HCT116 (cell line): ENCODE results near the gene ZSWIM7. TPM values are rescaled to one million over a fixed set of nuclear protein-coding genes. Genes with fewer than 3 reads are reported as not detected.

Experiments used
- ATAC-seq: fragments of 200-7000 bp; cut with Tn5 transposase; 2 replicates; pipeline ENCODE4 v1.9.1; 2020; ENCODE audit warnings: mild to moderate bottlenecking, moderate library complexity
- BruUV-seq: library from RNA; stranded (reverse); fragments of 400-500 nt; replicated peaks from 2 replicates; lab custom pipeline; 2021; lab: Mats Ljungman, UMichigan
- CTCF ChIA-PET: fragments of 300-600 bp; sonication (Branson Sonifier 250); formaldehyde crosslinking; loops from one replicate; lab custom pipeline; 2021; ENCODE audit warnings: antibody characterized with exemption; lab: Charles Lee
- POLR2A ChIA-PET: fragments of 300-600, 350-600 bp; sonication (Branson Sonifier 250); formaldehyde crosslinking; loops from one replicate; lab custom pipeline; 2021; ENCODE audit warnings: antibody characterized with exemption; lab: Charles Lee
- RAD21 ChIA-PET, 2 experiments: fragments of 300-600 bp; sonication (Branson Sonifier 250); formaldehyde crosslinking; loops; one replicate each; lab custom pipeline; 2023; ENCODE audit warnings: low total read pairs in 2 of 2; ENCODE audit not compliant: uncharacterized antibody in 2 of 2, unreplicated experiment in 2 of 2, low non-redundant PET in 1 of 2; lab: Charles Lee
- DNase-seq: peaks from one replicate; pipeline ENCODE4 v3.0.0-alpha.2; 2010; ENCODE audit warnings: low read depth, low spot score
- H2AFZ ChIP-seq: fragments of 200-600 bp; shearing (Covaris generic), sonication (generic); 2 replicates; pipeline ENCODE4 v1.6.1; 2017; ENCODE audit warnings: low read depth, mixed run types, mixed read lengths, antibody characterized with exemption, low read length; ENCODE audit not compliant: poor library complexity, severe bottlenecking
- H3K27ac ChIP-seq: 2 replicates; pipeline ENCODE4 v1.5.1; 2012; ENCODE audit warnings: low read depth, low read length
- H3K27me3 ChIP-seq: fragments of 200-600 bp; sonication (generic); 2 replicates; pipeline ENCODE4 v1.6.1; 2016; ENCODE audit warnings: mixed run types, low read length, mixed read lengths; ENCODE audit not compliant: insufficient read depth
- H3K36me3 ChIP-seq, 2 experiments: fragments of 200-500 bp in 1 of 2; fragments of 200-600 bp in 1 of 2; sonication (Bioruptor generic) in 1 of 2; sonication (generic) in 1 of 2; 2 replicates each; pipeline versions ENCODE4 v1.5.1 to v1.6.1; 2014 to 2016; ENCODE audit warnings: low read length in 2 of 2, inconsistent platforms in 1 of 2, mixed read lengths in 1 of 2, mixed run types in 1 of 2; ENCODE audit not compliant: insufficient read depth in 2 of 2, control insufficient read depth in 1 of 2
- H3K4me1 ChIP-seq, 2 experiments: fragments of 200-600 bp in 1 of 2; sonication (generic) in 1 of 2; 2 replicates each; pipeline versions ENCODE4 v1.5.1 to v1.6.1; 2012 to 2017; ENCODE audit warnings: low read length in 2 of 2, inconsistent platforms in 1 of 2, mild to moderate bottlenecking in 1 of 2, mixed read lengths in 1 of 2, mixed run types in 1 of 2, moderate library complexity in 1 of 2; ENCODE audit not compliant: insufficient read depth in 2 of 2, control insufficient read depth in 1 of 2
- H3K4me2 ChIP-seq: fragments of 200-600 bp; sonication (generic); 2 replicates; pipeline ENCODE4 v1.6.1; 2017; ENCODE audit warnings: mixed run types, low read length, mixed read lengths
- H3K4me3 ChIP-seq, 2 experiments: fragments of 200-600 bp in 1 of 2; sonication (generic) in 1 of 2; replicated peaks in 1 of 2; 2 replicates each; pipeline ENCODE4 v1.5.1; 2011 to 2016; ENCODE audit warnings: low read length in 2 of 2, control low read depth in 1 of 2, low read depth in 1 of 2, mild to moderate bottlenecking in 1 of 2, mixed read lengths in 1 of 2, mixed run types in 1 of 2
- H3K79me2 ChIP-seq: fragments of 200-600 bp; sonication (generic); 2 replicates; pipeline ENCODE4 v1.6.1; 2017; ENCODE audit warnings: mild to moderate bottlenecking, mixed run types, low read length, moderate library complexity, mixed read lengths; ENCODE audit not compliant: insufficient read depth
- H3K9ac ChIP-seq: fragments of 200-600 bp; sonication (generic); 2 replicates; pipeline ENCODE4 v1.6.1; 2016; ENCODE audit warnings: low read length, mixed read lengths
- H3K9me2 ChIP-seq: fragments of 200-600 bp; sonication (generic), shearing (Covaris generic); 2 replicates; pipeline ENCODE4 v1.6.1; 2017; ENCODE audit warnings: mixed run types, mild to moderate bottlenecking, moderate library complexity; ENCODE audit not compliant: insufficient read depth
- H3K9me3 ChIP-seq, 2 experiments: fragments of 200-500 bp in 1 of 2; fragments of 200-600 bp in 1 of 2; sonication (Bioruptor generic) in 1 of 2; sonication (generic) in 1 of 2; 2 replicates each; pipeline ENCODE4 v1.6.1; 2014 to 2017; ENCODE audit warnings: low read length in 2 of 2, mixed read lengths in 2 of 2, inconsistent platforms in 1 of 2, low read depth in 1 of 2, mild to moderate bottlenecking in 1 of 2, mixed run types in 1 of 2, moderate library complexity in 1 of 2; ENCODE audit not compliant: control insufficient read depth in 1 of 2, insufficient read depth in 1 of 2
- H4K20me1 ChIP-seq: fragments of 200-600 bp; sonication (generic), shearing (Covaris generic); 2 replicates; pipeline ENCODE4 v1.6.1; 2017; ENCODE audit warnings: mixed run types, mild to moderate bottlenecking, moderate library complexity; ENCODE audit not compliant: insufficient read depth
- CBX3 ChIP-seq: IDR thresholded peaks from 2 replicates; pipeline ENCODE4 v1.6.1; 2012; ENCODE audit warnings: low read depth
- CEBPB ChIP-seq: IDR thresholded peaks from 2 replicates; pipeline ENCODE4 v1.6.1; 2012; ENCODE audit warnings: low read depth
- EGR1 ChIP-seq: IDR thresholded peaks from 2 replicates; pipeline ENCODE4 v1.6.1; 2012; ENCODE audit warnings: low read depth
- ELF1 ChIP-seq: IDR thresholded peaks from 2 replicates; pipeline ENCODE4 v1.6.1; 2012; ENCODE audit warnings: low read depth, borderline replicate concordance
- EZH2 ChIP-seq: fragments of 200-600 bp; sonication (generic); IDR thresholded peaks from 2 replicates; pipeline ENCODE4 v1.6.1; 2017; ENCODE audit warnings: antibody characterized with exemption, mixed run types
- EZH2phosphoT487 ChIP-seq: fragments of 200-600 bp; IDR thresholded peaks from 2 replicates; pipeline ENCODE4 v1.6.1; 2018; ENCODE audit warnings: antibody characterized with exemption, borderline replicate concordance
- FOSL1 ChIP-seq: IDR thresholded peaks from 2 replicates; pipeline ENCODE4 v1.6.1; 2012; ENCODE audit warnings: low read depth
- JUND ChIP-seq: IDR thresholded peaks from 2 replicates; pipeline ENCODE4 v1.6.1; 2012
- POLR2AphosphoS5 ChIP-seq: IDR thresholded peaks from 2 replicates; pipeline ENCODE4 v1.6.1; 2011; ENCODE audit warnings: mild to moderate bottlenecking, low read depth, low read length, moderate library complexity
- RAD21 ChIP-seq: IDR thresholded peaks from 2 replicates; pipeline ENCODE4 v1.6.1; 2012; ENCODE audit warnings: low read depth, mild to moderate bottlenecking
- SP1 ChIP-seq: IDR thresholded peaks from 2 replicates; pipeline ENCODE4 v1.6.1; 2012; ENCODE audit warnings: low read depth
- SRF ChIP-seq: IDR thresholded peaks from 2 replicates; pipeline ENCODE4 v1.6.1; 2012; ENCODE audit warnings: low read depth
- YY1 ChIP-seq: IDR thresholded peaks from 2 replicates; pipeline ENCODE4 v1.6.1; 2011; ENCODE audit warnings: low read length, low read depth, moderate library complexity, mild to moderate bottlenecking; ENCODE audit not compliant: insufficient replicate concordance; ENCODE audit errors: extremely low read depth
- ZFX ChIP-seq: fragments of 450-650 bp; IDR thresholded peaks from 2 replicates; pipeline ENCODE4 v1.6.1; 2017
- ZNF274 ChIP-seq: fragments of 200-500 bp; sonication (Bioruptor generic); IDR thresholded peaks from 2 replicates; pipeline ENCODE4 v1.6.1; 2014; ENCODE audit warnings: mild to moderate bottlenecking, low read depth, low read length, inconsistent platforms
- intact Hi-C: fragments of 100-400 bp; cut with micrococcal nuclease; formaldehyde crosslinking; loops from 2 replicates; pipeline ENCODE4 v1.10.0; 2022
- total RNA-seq: library from RNA; stranded (reverse); gene quantifications from one replicate; pipeline ENCODE4 v1.2.1, GENCODE V29; 2021; ENCODE audit not compliant: unreplicated experiment
- TF ChIP-seq, protein P1 (sequence below): IDR thresholded peaks from 2 replicates; pipeline ENCODE4 v1.6.1; 2012
- TF ChIP-seq, protein P2 (sequence below), 3 experiments: fragments of 200-600 bp in 1 of 3; sonication (generic) in 1 of 3; IDR thresholded peaks in 2 of 3; conservative IDR thresholded peaks in 1 of 3; 2 replicates each; pipeline ENCODE4 v1.5.1; 2012 to 2017; ENCODE audit warnings: low read depth in 2 of 3, low read length in 2 of 3, antibody characterized with exemption in 1 of 3, borderline replicate concordance in 1 of 3, control low read depth in 1 of 3, mild to moderate bottlenecking in 1 of 3, mixed read lengths in 1 of 3, mixed run types in 1 of 3, moderate library complexity in 1 of 3; ENCODE audit not compliant: insufficient read depth in 1 of 3

ZSWIM7 gene
- total RNA-seq, 1 experiment from 2014 or later: 33.5 TPM

DNA sequence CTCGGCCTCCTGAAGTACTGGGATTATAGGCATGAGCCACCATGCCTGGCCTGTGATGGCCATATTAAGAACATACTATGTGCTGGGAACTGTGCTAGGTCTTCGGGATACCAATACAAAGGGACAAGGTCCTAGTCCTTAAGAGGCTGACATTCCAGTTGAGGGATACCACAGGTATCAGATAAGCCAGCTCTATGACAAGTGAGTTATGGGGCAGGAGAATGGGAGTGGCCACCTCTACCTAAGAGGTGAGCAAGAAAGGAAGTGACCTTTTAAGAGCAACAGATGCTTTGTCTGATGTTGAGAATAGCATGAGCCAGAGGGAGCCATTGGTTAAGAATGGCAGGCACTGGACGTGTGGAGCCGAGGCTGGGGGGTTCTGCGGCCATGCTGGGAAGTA lies 27.6 kb downstream of the ZSWIM7 start:
- no peaks in the 10 kb centered on the region for H3K9me3 ChIP-seq
- peaks cover 6 to 55% of the 10 kb centered on the region in 2 experiments; a peak in 3 of 4 replicates for H3K36me3 ChIP-seq
- intact Hi-C loops: no loop called here
- no peak overlapping the region for H2AFZ ChIP-seq
- DNase-seq (no peak), ATAC-seq (no peak)
- no peak for TF ChIP-seq EZH2
- TF ChIP-seq EZH2phosphoT487: no peak
- no peak for TF ChIP-seq POLR2AphosphoS5
- no peak for TF ChIP-seq SP1
- no peak for TF ChIP-seq SRF
- TF ChIP-seq ZFX: no peak
- no peak for TF ChIP-seq YY1
- TF ChIP-seq CBX3: no peak
- no peak for TF ChIP-seq JUND
- TF ChIP-seq ELF1: no peak
- H3K4me2 ChIP-seq: no peak overlapping the region
- H3K27ac ChIP-seq: no peak overlapping the region
- no peak overlapping the region for H3K4me3 ChIP-seq
- POLR2A ChIA-PET: interaction anchor here (0.5 kb wide), 1 partner anchor 23 kb away, joined by 3 read pairs; no protein-coding TSS in a partner anchor
- H3K79me2 ChIP-seq: peaks cover 97% of the 10 kb centered on the region
- no peaks in the 10 kb centered on the region for H3K27me3 ChIP-seq
- no TSS peak for BruUV-seq
- RAD21 ChIA-PET: no interaction called here
- no peaks in the 10 kb centered on the region for H4K20me1 ChIP-seq
- peaks cover 26 to 77% of the 10 kb centered on the region in 2 experiments for H3K4me1 ChIP-seq
- no peaks in the 10 kb centered on the region for H3K9me2 ChIP-seq
- no peak overlapping the region for H3K9ac ChIP-seq
- CTCF ChIA-PET: no interaction called here

DNA sequence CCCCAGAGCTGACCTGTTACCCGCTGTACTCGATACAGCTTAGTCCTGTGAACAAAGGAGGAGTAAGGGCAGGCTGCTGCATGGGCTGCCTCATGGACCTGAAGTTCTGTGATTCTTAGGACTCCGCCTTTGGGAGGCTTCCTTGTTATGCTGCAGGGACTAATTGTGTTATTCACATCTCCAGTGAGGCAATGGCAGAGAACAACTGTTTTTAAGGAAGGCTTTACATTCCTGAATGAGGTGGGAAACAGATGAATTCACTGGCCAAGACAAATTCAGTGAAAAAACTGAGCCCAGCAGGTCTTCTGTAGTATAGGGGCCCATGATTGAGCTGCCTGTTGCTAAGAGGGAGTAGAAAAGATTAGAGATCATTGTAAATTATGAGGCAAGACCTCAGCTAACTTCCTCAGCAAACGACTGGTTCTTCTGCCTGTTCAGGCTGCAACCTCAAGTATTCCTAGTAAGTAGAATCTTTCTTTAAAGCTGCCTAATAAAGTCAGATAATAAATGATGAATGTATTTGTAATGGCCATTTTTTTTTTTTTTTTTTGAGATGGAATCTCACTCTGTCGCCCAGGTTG lies 28.3 kb downstream of the ZSWIM7 start:
- intact Hi-C loops: no loop called here
- CTCF ChIA-PET: interaction anchor here (0.8 kb wide), 1 partner anchor 26 kb away, joined by 3 read pairs; the partner anchor contains the start of gene ADORA2B
- no peaks in the 10 kb centered on the region for H4K20me1 ChIP-seq
- ATAC-seq: no peak
- POLR2A ChIA-PET: interaction anchor here (0.5 kb wide), 1 partner anchor 23 kb away, joined by 3 read pairs; no protein-coding TSS in a partner anchor
- H3K27ac ChIP-seq: no peak overlapping the region
- H3K9me2 ChIP-seq: no peaks in the 10 kb centered on the region
- no peaks in the 10 kb centered on the region for H3K27me3 ChIP-seq
- peaks cover 97% of the 10 kb centered on the region for H3K79me2 ChIP-seq
- peaks cover 33 to 81% of the 10 kb centered on the region in 2 experiments for H3K4me1 ChIP-seq
- H3K9me3 ChIP-seq: no peaks in the 10 kb centered on the region
- no peak overlapping the region for H3K4me2 ChIP-seq
- peaks cover 0 to 48% of the 10 kb centered on the region in 2 experiments; a peak in 2 of 4 replicates for H3K36me3 ChIP-seq
- RAD21 ChIA-PET: no interaction called here
- no peak overlapping the region for H3K9ac ChIP-seq
- no peak overlapping the region for H3K4me3 ChIP-seq
- H2AFZ ChIP-seq: no peak overlapping the region
- BruUV-seq: no TSS peak
- no peak for DNase-seq
- TF ChIP-seq ZNF274: no peak
- no peak for TF ChIP-seq JUND
- TF ChIP-seq ELF1: no peak
- TF ChIP-seq CEBPB: no peak
- no peak for TF ChIP-seq SP1
- TF ChIP-seq FOSL1: no peak
- TF ChIP-seq CBX3: no peak
- TF ChIP-seq SRF: no peak
- no peak for TF ChIP-seq POLR2AphosphoS5
- no peak for TF ChIP-seq RAD21
- TF ChIP-seq, protein P1, sequence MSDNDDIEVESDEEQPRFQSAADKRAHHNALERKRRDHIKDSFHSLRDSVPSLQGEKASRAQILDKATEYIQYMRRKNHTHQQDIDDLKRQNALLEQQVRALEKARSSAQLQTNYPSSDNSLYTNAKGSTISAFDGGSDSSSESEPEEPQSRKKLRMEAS: no peak
- TF ChIP-seq, protein P2, sequence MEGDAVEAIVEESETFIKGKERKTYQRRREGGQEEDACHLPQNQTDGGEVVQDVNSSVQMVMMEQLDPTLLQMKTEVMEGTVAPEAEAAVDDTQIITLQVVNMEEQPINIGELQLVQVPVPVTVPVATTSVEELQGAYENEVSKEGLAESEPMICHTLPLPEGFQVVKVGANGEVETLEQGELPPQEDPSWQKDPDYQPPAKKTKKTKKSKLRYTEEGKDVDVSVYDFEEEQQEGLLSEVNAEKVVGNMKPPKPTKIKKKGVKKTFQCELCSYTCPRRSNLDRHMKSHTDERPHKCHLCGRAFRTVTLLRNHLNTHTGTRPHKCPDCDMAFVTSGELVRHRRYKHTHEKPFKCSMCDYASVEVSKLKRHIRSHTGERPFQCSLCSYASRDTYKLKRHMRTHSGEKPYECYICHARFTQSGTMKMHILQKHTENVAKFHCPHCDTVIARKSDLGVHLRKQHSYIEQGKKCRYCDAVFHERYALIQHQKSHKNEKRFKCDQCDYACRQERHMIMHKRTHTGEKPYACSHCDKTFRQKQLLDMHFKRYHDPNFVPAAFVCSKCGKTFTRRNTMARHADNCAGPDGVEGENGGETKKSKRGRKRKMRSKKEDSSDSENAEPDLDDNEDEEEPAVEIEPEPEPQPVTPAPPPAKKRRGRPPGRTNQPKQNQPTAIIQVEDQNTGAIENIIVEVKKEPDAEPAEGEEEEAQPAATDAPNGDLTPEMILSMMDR (IDR thresholded peaks at IDR 0.05 in 2 of 3, conservative IDR thresholded peaks at IDR 0.05 in 1 of 3; ENCODE audit: borderline replicate concordance in 1 of 3, insufficient read depth in 1 of 3, low read depth in 2 of 3, low read length in 2 of 3): no peak
- TF ChIP-seq EGR1: no peak
- no peak for TF ChIP-seq ZFX
